Immature natural killer cell (primary cell): ENCODE measurements around the gene RASSF1. TPM values are rescaled to one million over a fixed set of nuclear protein-coding genes. Genes with fewer than 3 reads are reported as not detected.
A peak's percentile ranks its signal among the peaks of the same experiment; 100 is the strongest.

Experiments
- DNase-seq, 3 donors: peaks; one replicate each; pipeline ENCODE4 v3.0.0; 2022; ENCODE audit warnings: mixed read lengths in 1 of 3
- H3K27ac Mint-ChIP-seq, 6 donors: one replicate each; pipeline ENCODE4 v1.8.0; 2020; ENCODE audit warnings: mixed read lengths in 6 of 6, mild to moderate bottlenecking in 5 of 6, inconsistent platforms in 4 of 6, moderate library complexity in 3 of 6
- H3K27me3 Mint-ChIP-seq, 3 donors: one replicate each; pipeline ENCODE4 v1.8.0; 2020 to 2021; ENCODE audit warnings: low read depth in 3 of 3, mild to moderate bottlenecking in 3 of 3, mixed read lengths in 3 of 3, moderate library complexity in 3 of 3, inconsistent platforms in 1 of 3
- H3K36me3 Mint-ChIP-seq, 3 donors: one replicate each; pipeline ENCODE4 v1.8.0; 2020; ENCODE audit warnings: mixed read lengths in 3 of 3, inconsistent platforms in 2 of 3, mild to moderate bottlenecking in 2 of 3
- H3K4me1 Mint-ChIP-seq, 2 donors: one replicate each; pipeline ENCODE4 v1.8.0; 2020; ENCODE audit warnings: inconsistent platforms in 2 of 2, mild to moderate bottlenecking in 2 of 2, mixed read lengths in 2 of 2, moderate library complexity in 1 of 2
- H3K4me3 Mint-ChIP-seq, 5 donors: one replicate each; pipeline ENCODE4 v1.8.0; 2020; ENCODE audit warnings: mild to moderate bottlenecking in 5 of 5, mixed read lengths in 5 of 5, inconsistent platforms in 3 of 5, moderate library complexity in 3 of 5
- H3K9me3 Mint-ChIP-seq, 6 donors: one replicate each; pipeline ENCODE4 v1.8.0; 2020; ENCODE audit warnings: mild to moderate bottlenecking in 6 of 6, mixed read lengths in 6 of 6, inconsistent platforms in 4 of 6, moderate library complexity in 3 of 6
- polyA plus RNA-seq, 3 donors: library from polyadenylated mRNA; unstranded; fragments of 300-500 nt; fragmentation: Illumina TruSeq; gene quantifications; one replicate each; pipeline ENCODE4 v1.2.3, GENCODE V29; 2021

The RASSF1 gene
- polyA plus RNA-seq: 100 to 1,000 TPM; 172 to 253 (median 187) TPM

- no peaks in the 10 kb centered on the region for H3K9me3 Mint-ChIP-seq
- peaks cover 16 to 37% (median 31%) of the 10 kb centered on the region in 3 donors for H3K27me3 Mint-ChIP-seq
- peak within 1 kb of the TSS; percentile 90 to 99 (median 98) for H3K4me3 Mint-ChIP-seq
- H3K27ac Mint-ChIP-seq: peak within 1 kb of the TSS; percentile 93 to 99 (median 97)
- H3K4me1 Mint-ChIP-seq: peaks cover 65 to 69% of the 10 kb centered on the region in 2 donors
- DNase-seq: peak; percentile 94 to 95 (median 94)
- peaks cover 9 to 22% (median 10%) of the 10 kb centered on the region in 3 donors for H3K36me3 Mint-ChIP-seq
Measured at GRCh38 chr3:50340448-50341329, at the start of gene RASSF1. TSS of gene RASSF1 (minus strand) at chr3:50340836. CDS start at chr3:50340805, 31 bp downstream.

- no peaks in the 10 kb centered on the region for H3K27me3 Mint-ChIP-seq
- DNase-seq: no peak
- no peak overlapping the region for H3K27ac Mint-ChIP-seq
- no peaks in the 10 kb centered on the region for H3K9me3 Mint-ChIP-seq
- H3K4me1 Mint-ChIP-seq: peaks cover 19 to 20% of the 10 kb centered on the region in 2 donors
- H3K36me3 Mint-ChIP-seq: no peaks in the 10 kb centered on the region
- H3K4me3 Mint-ChIP-seq: no peak overlapping the region
Measured at GRCh38 chr3:50389414-50389767, 48.8 kb upstream of the RASSF1 start.

- Mint-ChIP-seq H3K27me3 (no peaks in the 10 kb centered on the region), H3K36me3 (no peaks in the 10 kb centered on the region), H3K4me1 (peaks cover 19 to 20% of the 10 kb centered on the region in 2 donors), H3K4me3 (no peak overlapping the region), H3K9me3 (no peaks in the 10 kb centered on the region), H3K27ac (no peak overlapping the region)
- no peak for DNase-seq
Measured at GRCh38 chr3:50388720-50389413, 48.2 kb upstream of the RASSF1 start.

DNA sequence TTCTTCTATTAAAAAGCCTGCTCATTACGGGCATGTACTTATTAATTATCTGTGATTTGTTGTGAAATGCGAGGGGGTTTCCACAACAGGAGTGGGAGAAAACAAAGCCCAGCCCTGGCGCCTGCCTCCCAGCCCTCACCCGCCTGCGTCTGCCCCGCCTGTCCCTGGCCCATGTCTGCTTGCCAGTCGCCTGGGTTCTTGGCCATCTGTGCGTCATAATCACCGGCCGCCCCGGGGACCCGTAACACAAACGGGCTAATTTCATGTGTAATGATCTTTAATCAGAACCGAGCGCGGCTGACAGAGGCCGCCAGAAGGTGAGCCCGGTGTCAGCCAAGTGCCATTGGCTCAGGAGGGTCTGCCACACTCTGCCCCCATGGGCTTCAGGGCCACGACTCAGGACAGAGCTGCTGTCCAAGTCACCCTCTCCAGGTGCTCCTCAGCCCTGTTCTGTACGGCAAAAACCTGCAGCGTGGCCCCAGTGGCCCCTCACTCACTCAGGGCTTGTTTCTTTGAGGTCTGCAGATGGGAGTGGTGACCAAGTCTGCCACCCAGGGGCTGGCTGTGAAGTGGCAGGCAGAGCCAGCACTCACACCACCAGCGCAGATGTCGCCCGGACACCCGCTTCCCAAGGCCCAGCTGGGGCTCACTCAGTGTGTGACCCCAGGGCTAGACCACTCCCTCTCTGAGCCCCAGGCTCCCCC, 47.5 kb upstream of the RASSF1 start:
- no peaks in the 10 kb centered on the region for H3K36me3 Mint-ChIP-seq
- H3K9me3 Mint-ChIP-seq: no peaks in the 10 kb centered on the region
- peaks cover 19 to 20% of the 10 kb centered on the region in 2 donors for H3K4me1 Mint-ChIP-seq
- no peak overlapping the region for H3K4me3 Mint-ChIP-seq
- DNase-seq: no peak
- no peaks in the 10 kb centered on the region for H3K27me3 Mint-ChIP-seq
- H3K27ac Mint-ChIP-seq: no peak overlapping the region

DNA sequence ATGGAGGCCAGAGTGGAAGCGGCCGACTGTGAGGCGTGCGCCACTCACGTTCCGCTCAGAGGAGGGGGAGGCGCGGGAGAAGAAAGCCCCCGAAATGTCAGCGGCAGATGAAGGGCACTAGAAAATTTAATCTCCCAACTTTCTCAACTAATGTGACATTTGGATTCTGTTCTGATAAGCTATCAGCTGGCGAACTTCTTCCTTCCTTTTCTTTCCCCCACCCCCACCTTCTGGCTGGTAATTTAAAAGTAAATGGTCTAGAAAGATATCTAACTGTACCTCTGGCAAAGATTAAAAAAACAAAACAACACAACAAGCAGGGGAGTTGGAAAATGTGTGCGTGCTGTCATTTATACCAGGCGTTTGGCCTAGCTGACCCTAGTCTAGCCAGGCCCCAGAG, 45.1 kb upstream of the RASSF1 start:
- no peaks in the 10 kb centered on the region for H3K9me3 Mint-ChIP-seq
- no peak overlapping the region for H3K4me3 Mint-ChIP-seq
- no peaks in the 10 kb centered on the region for H3K36me3 Mint-ChIP-seq
- H3K27me3 Mint-ChIP-seq: peaks cover 0 to 4% (median 0%) of the 10 kb centered on the region in 3 donors
- no peak for DNase-seq
- peaks cover 0 to 2% of the 10 kb centered on the region in 2 donors for H3K4me1 Mint-ChIP-seq
- no peak overlapping the region for H3K27ac Mint-ChIP-seq

GRCh38 chr3:50383750-50384149, 43.1 kb upstream of the RASSF1 start:
- Mint-ChIP-seq H3K27ac (peak overlapping the region in 1 of 6 donors; percentile 37), H3K36me3 (no peaks in the 10 kb centered on the region), H3K9me3 (no peaks in the 10 kb centered on the region), H3K27me3 (peaks cover 0 to 5% (median 0%) of the 10 kb centered on the region in 3 donors), H3K4me3 (no peak overlapping the region), H3K4me1 (no peaks in the 10 kb centered on the region)
- no peak for DNase-seq

DNA sequence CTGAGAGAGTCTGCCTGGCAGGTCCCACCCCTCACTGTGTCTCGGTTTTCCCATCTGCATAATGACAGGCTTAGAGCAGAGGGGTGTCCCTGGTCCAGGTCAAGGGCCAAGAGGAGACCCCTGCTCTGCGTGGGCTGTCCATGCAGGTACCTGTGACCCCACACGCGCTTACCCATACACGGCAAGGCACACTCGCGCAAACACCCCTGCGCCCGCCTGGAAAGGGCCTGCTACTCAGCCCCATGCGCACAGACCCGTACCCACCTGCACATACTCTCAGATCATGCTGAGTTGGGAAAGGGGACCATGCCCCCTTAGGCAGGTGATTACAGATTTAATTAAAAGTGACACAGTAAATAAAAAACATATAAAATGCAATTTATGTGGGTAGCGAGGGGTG, 42.1 kb upstream of the RASSF1 start:
- Mint-ChIP-seq H3K4me1 (no peaks in the 10 kb centered on the region), H3K9me3 (no peaks in the 10 kb centered on the region), H3K27ac (no peak overlapping the region), H3K4me3 (no peak overlapping the region), H3K27me3 (peaks cover 0 to 5% (median 0%) of the 10 kb centered on the region in 3 donors), H3K36me3 (peaks cover 0 to 4% (median 0%) of the 10 kb centered on the region in 3 donors)
- no peak for DNase-seq

GRCh38 chr3:50381383-50381782, 40.7 kb upstream of the RASSF1 start:
- H3K4me1 Mint-ChIP-seq: no peaks in the 10 kb centered on the region
- peaks cover 0 to 5% (median 0%) of the 10 kb centered on the region in 3 donors for H3K27me3 Mint-ChIP-seq

GRCh38 chr3:50380405-50381085, 39.9 kb upstream of the RASSF1 start:
- H3K4me3 Mint-ChIP-seq: no peak overlapping the region
- H3K4me1 Mint-ChIP-seq: no peaks in the 10 kb centered on the region
- no peak for DNase-seq
- peaks cover 0 to 8% (median 0%) of the 10 kb centered on the region in 3 donors for H3K27me3 Mint-ChIP-seq
- H3K36me3 Mint-ChIP-seq: peaks cover 0 to 4% (median 3%) of the 10 kb centered on the region in 3 donors
- no peak overlapping the region for H3K27ac Mint-ChIP-seq
- no peaks in the 10 kb centered on the region for H3K9me3 Mint-ChIP-seq

More at GRCh38 chr3:50381383-50381782, 40.7 kb upstream of the RASSF1 start:
- Mint-ChIP-seq H3K27ac (peak overlapping the region in 1 of 6 donors; percentile 74), H3K9me3 (no peaks in the 10 kb centered on the region), H3K36me3 (peaks cover 0 to 4% (median 3%) of the 10 kb centered on the region in 3 donors), H3K4me3 (no peak overlapping the region)
- no peak for DNase-seq

DNA sequence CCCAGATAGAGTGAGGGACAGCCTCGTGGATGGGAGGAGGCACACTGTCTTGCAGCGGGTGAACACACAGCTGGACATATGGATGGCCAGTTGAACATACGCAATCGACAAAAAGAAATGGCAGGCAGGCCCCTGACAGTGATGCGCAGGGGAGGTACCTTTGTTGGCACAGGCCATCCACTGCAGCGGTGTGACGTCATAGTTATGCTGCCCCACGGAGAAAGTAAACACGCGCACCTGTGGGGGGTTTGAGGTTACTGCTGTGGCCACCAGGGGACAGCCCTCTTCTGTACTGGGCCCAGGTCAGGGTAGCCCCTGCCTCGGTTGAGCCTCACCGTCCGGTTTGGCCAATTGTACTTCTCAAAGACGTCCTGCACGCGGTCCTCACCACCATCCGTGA, 38.1 kb upstream of the RASSF1 start:
- no peaks in the 10 kb centered on the region for H3K4me1 Mint-ChIP-seq
- H3K4me3 Mint-ChIP-seq: no peak overlapping the region
- H3K9me3 Mint-ChIP-seq: no peaks in the 10 kb centered on the region
- H3K27me3 Mint-ChIP-seq: peaks cover 0 to 8% (median 0%) of the 10 kb centered on the region in 3 donors
- H3K36me3 Mint-ChIP-seq: peaks cover 0 to 4% (median 3%) of the 10 kb centered on the region in 3 donors
- DNase-seq: no peak
- H3K27ac Mint-ChIP-seq: no peak overlapping the region

DNA sequence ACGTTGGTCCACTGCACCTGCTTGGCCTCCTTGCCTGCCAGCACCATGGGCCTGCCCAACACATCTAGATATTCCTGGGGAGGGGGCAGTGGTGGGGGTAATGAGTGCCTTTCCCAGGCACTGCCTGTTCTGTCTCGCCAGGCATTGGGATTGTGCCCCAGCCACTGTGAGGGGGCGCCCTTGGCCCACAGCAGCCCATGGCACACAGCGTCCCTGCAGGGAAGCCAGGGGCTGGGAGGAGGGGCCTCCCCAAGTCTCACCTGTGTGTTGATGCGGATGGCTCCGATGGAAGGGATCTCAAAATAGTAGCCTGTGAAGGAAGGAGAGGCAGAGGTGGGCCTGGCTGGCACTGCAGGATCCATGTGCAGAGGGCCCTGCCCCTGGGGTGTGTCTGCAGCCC, 37.4 kb upstream of the RASSF1 start:
- no peak overlapping the region for H3K27ac Mint-ChIP-seq
- peaks cover 0 to 4% (median 3%) of the 10 kb centered on the region in 3 donors for H3K36me3 Mint-ChIP-seq
- H3K4me1 Mint-ChIP-seq: no peaks in the 10 kb centered on the region
- no peak overlapping the region for H3K4me3 Mint-ChIP-seq
- peaks cover 0 to 8% (median 0%) of the 10 kb centered on the region in 3 donors for H3K27me3 Mint-ChIP-seq
- no peaks in the 10 kb centered on the region for H3K9me3 Mint-ChIP-seq
- DNase-seq: no peak

GRCh38 chr3:50375258-50375931, 34.8 kb upstream of the RASSF1 start:
- Mint-ChIP-seq H3K9me3 (no peaks in the 10 kb centered on the region), H3K27me3 (peaks cover 0 to 5% (median 0%) of the 10 kb centered on the region in 3 donors), H3K4me1 (no peaks in the 10 kb centered on the region), H3K4me3 (no peak overlapping the region), H3K36me3 (peaks cover 0 to 4% (median 3%) of the 10 kb centered on the region in 3 donors), H3K27ac (no peak overlapping the region)
- DNase-seq: no peak
